GM12872 (cell line): ENCODE data around the gene VPS13D.

Source experiments
- CTCF ChIP-seq: IDR thresholded peaks from 3 replicates; pipeline ENCODE4 v1.5.1; 2011; ENCODE audit warnings: low read depth, mild to moderate bottlenecking, low read length, moderate library complexity; ENCODE audit not compliant: insufficient read depth

Gene VPS13D

GRCh38 chr1:12370333-12370975 lies 140.6 kb downstream of the VPS13D start:
- no peak for TF ChIP-seq CTCF

GRCh38 chr1:12371053-12371452 lies 141.2 kb downstream of the VPS13D start:
- no peak for TF ChIP-seq CTCF

- no peak for TF ChIP-seq CTCF
These were observed 142.3 kb downstream of the VPS13D start for GRCh38 chr1:12372180-12372579.

GRCh38 chr1:12372761-12373160 lies 142.9 kb downstream of the VPS13D start:
- TF ChIP-seq CTCF, result no peak

GRCh38 chr1:12375133-12375829 lies 145.5 kb downstream of the VPS13D start:
- TF ChIP-seq CTCF, result no peak

GRCh38 chr1:12376236-12377045 lies 146.6 kb downstream of the VPS13D start:
- no peak for TF ChIP-seq CTCF
